H1 (cell line): ENCODE measurements around the gene MIA2. TPM values are rescaled to one million over a fixed set of nuclear protein-coding genes. Genes with fewer than 3 reads are reported as not detected.

Experiments
- CTCF ChIA-PET: fragments of 300-600 bp; sonication (Branson Sonifier 250); formaldehyde crosslinking; loops from one replicate; lab custom pipeline; 2021; ENCODE audit not compliant: partially characterized antibody; lab: Charles Lee
- POLR2A ChIA-PET: fragments of 300-600 bp; sonication (Branson Sonifier 250); formaldehyde crosslinking; loops from one replicate; lab custom pipeline; 2021; ENCODE audit warnings: inconsistent platforms; ENCODE audit not compliant: partially characterized antibody; lab: Charles Lee
- DNase-seq, 2 experiments: peaks; one replicate each; pipeline versions ENCODE4 v3.0.0 to v3.0.0-alpha.2; 2010 to 2022; ENCODE audit warnings: low spot score in 2 of 2, low read depth in 1 of 2, mixed read lengths in 1 of 2
- FAIRE-seq: peaks from 2 replicates; lab custom pipeline; 2011; peaks lifted over from hg19 to GRCh38; lab: Jason Lieb, UNC
- H2AFZ ChIP-seq: 2 replicates; pipeline ENCODE4 v1.8.1; 2012; ENCODE audit warnings: low read length, inconsistent platforms
- H2AK5ac ChIP-seq: 2 replicates; pipeline ENCODE4 v1.6.1; 2013; ENCODE audit warnings: low read depth, low read length
- H2BK120ac ChIP-seq: replicated peaks from 2 replicates; pipeline ENCODE3; 2013; ENCODE audit warnings: low read depth, low read length, inconsistent platforms
- H2BK12ac ChIP-seq: 2 replicates; pipeline ENCODE4 v1.6.1; 2013; ENCODE audit warnings: low read depth, low read length
- H2BK15ac ChIP-seq: 2 replicates; pipeline ENCODE4 v1.6.1; 2013; ENCODE audit warnings: low read length
- H2BK20ac ChIP-seq: 2 replicates; pipeline ENCODE4 v1.6.1; 2013; ENCODE audit warnings: low read length
- H2BK5ac ChIP-seq: 2 replicates; pipeline ENCODE4 v1.6.1; 2013; ENCODE audit warnings: low read depth, low read length
- H3K14ac ChIP-seq: 2 replicates; pipeline ENCODE4 v1.6.1; 2013; ENCODE audit warnings: inconsistent platforms; ENCODE audit not compliant: insufficient read length
- H3K18ac ChIP-seq: 2 replicates; pipeline ENCODE4 v1.6.1; 2013; ENCODE audit warnings: low read length; ENCODE audit errors: extremely low read depth
- H3K23ac ChIP-seq: 2 replicates; pipeline ENCODE4 v1.6.1; 2013; ENCODE audit warnings: inconsistent platforms; ENCODE audit not compliant: insufficient read length
- H3K23me2 ChIP-seq: 2 replicates; pipeline ENCODE4 v1.6.1; 2013; ENCODE audit warnings: low read depth, low read length
- H3K27ac ChIP-seq: 2 replicates; pipeline ENCODE4 v1.6.1; 2011; ENCODE audit warnings: low read depth, low read length, inconsistent platforms
- H3K27me3 ChIP-seq, 4 experiments: replicated peaks in 1 of 4; 1 replicate in 1 of 4; 2 replicates in 3 of 4; pipeline versions ENCODE4 v1.6.1 to v1.8.1; 2011 to 2013; ENCODE audit warnings: low read length in 3 of 4, mild to moderate bottlenecking in 3 of 4, inconsistent platforms in 2 of 4, mixed read lengths in 2 of 4, moderate library complexity in 1 of 4; ENCODE audit not compliant: control insufficient read depth in 3 of 4, insufficient read depth in 3 of 4; ENCODE audit errors: extremely low read depth in 1 of 4
- H3K36me3 ChIP-seq, 4 experiments: 2 replicates each; pipeline versions ENCODE4 v1.6.1 to v1.8.1; 2011 to 2013; ENCODE audit warnings: mild to moderate bottlenecking in 4 of 4, low read length in 3 of 4, moderate library complexity in 2 of 4, control low read depth in 1 of 4, inconsistent platforms in 1 of 4; ENCODE audit not compliant: insufficient read depth in 4 of 4, control insufficient read depth in 2 of 4
- H3K4ac ChIP-seq: replicated peaks from 2 replicates; pipeline ENCODE3; 2013; ENCODE audit warnings: low read length, low read depth, mixed read lengths, inconsistent platforms; ENCODE audit not compliant: insufficient read length
- H3K4me1 ChIP-seq, 4 experiments: replicated peaks in 1 of 4; 1 replicate in 1 of 4; 2 replicates in 3 of 4; pipeline versions ENCODE4 v1.6.1 to v1.8.1; 2011 to 2013; ENCODE audit warnings: low read length in 3 of 4, inconsistent platforms in 2 of 4, mixed read lengths in 1 of 4; ENCODE audit not compliant: insufficient read depth in 4 of 4, control insufficient read depth in 3 of 4
- H3K4me2 ChIP-seq, 2 experiments: 2 replicates each; pipeline versions ENCODE4 v1.6.1 to v1.8.1; 2011 to 2013; ENCODE audit warnings: low read depth in 2 of 2, low read length in 2 of 2, control low read depth in 1 of 2, inconsistent platforms in 1 of 2, mild to moderate bottlenecking in 1 of 2; ENCODE audit not compliant: insufficient read depth in 1 of 2
- H3K4me3 ChIP-seq, 4 experiments: fragments of 200-600, 300-600 bp in 1 of 4; sonication (generic), shearing (Covaris generic), sonication (Bioruptor Twin) in 1 of 4; 2 replicates each; pipeline versions ENCODE4 v1.5.1 to v1.8.1; 2011 to 2016; ENCODE audit warnings: low read length in 4 of 4, low read depth in 3 of 4, control low read depth in 2 of 4, inconsistent platforms in 2 of 4, mild to moderate bottlenecking in 2 of 4, mixed read lengths in 1 of 4, moderate library complexity in 1 of 4; ENCODE audit not compliant: insufficient read depth in 2 of 4; ENCODE audit errors: extremely low read depth in 1 of 4
- H3K56ac ChIP-seq: replicated peaks from 2 replicates; pipeline ENCODE3; 2013; ENCODE audit warnings: low read depth, mild to moderate bottlenecking, mixed read lengths, low read length, inconsistent platforms; ENCODE audit not compliant: insufficient read length
- H3K79me1 ChIP-seq: 2 replicates; pipeline ENCODE4 v1.6.1; 2013; ENCODE audit warnings: low read depth, low read length, control low read depth
- H3K79me2 ChIP-seq, 2 experiments: 2 replicates each; pipeline versions ENCODE4 v1.6.1 to v1.8.1; 2012 to 2013; ENCODE audit warnings: low read length in 2 of 2, mild to moderate bottlenecking in 2 of 2, inconsistent platforms in 1 of 2; ENCODE audit not compliant: insufficient read depth in 2 of 2, control insufficient read depth in 1 of 2
- H3K9ac ChIP-seq, 4 experiments: replicated peaks in 1 of 4; 1 replicate in 1 of 4; 2 replicates in 3 of 4; pipeline versions ENCODE4 v1.6.1 to v1.8.1; 2011 to 2013; ENCODE audit warnings: low read depth in 3 of 4, low read length in 3 of 4, control low read depth in 2 of 4, mild to moderate bottlenecking in 2 of 4, moderate library complexity in 2 of 4, inconsistent platforms in 1 of 4; ENCODE audit errors: extremely low read depth in 1 of 4
- H3K9me3 ChIP-seq, 2 experiments: 2 replicates each; pipeline versions ENCODE4 v1.6.1 to v1.8.1; 2012 to 2013; ENCODE audit warnings: mild to moderate bottlenecking in 2 of 2, moderate library complexity in 2 of 2, control low read depth in 1 of 2, inconsistent platforms in 1 of 2, low read depth in 1 of 2, low read length in 1 of 2, mixed read lengths in 1 of 2; ENCODE audit not compliant: insufficient read depth in 2 of 2
- H4K20me1 ChIP-seq, 2 experiments: replicated peaks in 1 of 2; 2 replicates each; pipeline versions ENCODE3 to v1.8.1; 2011 to 2013; ENCODE audit warnings: inconsistent platforms in 2 of 2, low read length in 2 of 2, mild to moderate bottlenecking in 1 of 2; ENCODE audit not compliant: insufficient read depth in 2 of 2, control insufficient read depth in 1 of 2
- H4K5ac ChIP-seq: 2 replicates; pipeline ENCODE4 v1.6.1; 2013; ENCODE audit warnings: low read length, low read depth, mixed read lengths, inconsistent platforms; ENCODE audit not compliant: insufficient read length
- H4K8ac ChIP-seq: 2 replicates; pipeline ENCODE4 v1.8.0; 2013; ENCODE audit warnings: mild to moderate bottlenecking, moderate library complexity, low read length, inconsistent platforms; ENCODE audit not compliant: insufficient read depth; ENCODE audit errors: extremely low read depth
- H4K91ac ChIP-seq: replicated peaks from 2 replicates; pipeline ENCODE3; 2013; ENCODE audit warnings: low read length, mixed read lengths, inconsistent platforms; ENCODE audit not compliant: insufficient read length
- CTCF ChIP-seq, 3 experiments: IDR thresholded peaks; 1 replicate in 2 of 3; 2 replicates in 1 of 3; pipeline versions ENCODE4 v1.5.1 to v1.6.1; 2011; ENCODE audit warnings: low read length in 3 of 3, mild to moderate bottlenecking in 3 of 3, inconsistent platforms in 2 of 3, low read depth in 1 of 3, moderate library complexity in 1 of 3; ENCODE audit not compliant: insufficient read depth in 1 of 3; ENCODE audit errors: control extremely low read depth in 1 of 3
- RNF2 ChIP-seq: fragments of 200-900, 300-1000 bp; sonication (generic); IDR thresholded peaks from 2 replicates; pipeline ENCODE4 v1.7.1; 2016; ENCODE audit warnings: borderline replicate concordance, low read depth, mild to moderate bottlenecking, antibody characterized with exemption, low read length; ENCODE audit not compliant: poor library complexity, severe bottlenecking; ENCODE audit errors: missing control alignments
- YY1 ChIP-seq: IDR thresholded peaks from 2 replicates; pipeline ENCODE4 v1.6.1; 2011; ENCODE audit warnings: low read depth, mild to moderate bottlenecking, low read length
- WGBS, 2 experiments: shearing (Covaris generic) in 1 of 2; methylation state at CpG; one replicate each; pipeline versions ENCODE4 v1.1.6 to v1.1.7; 2013 to 2015; ENCODE audit warnings: low lambda C conversion rate in 2 of 2, mixed read lengths in 2 of 2, inconsistent platforms in 1 of 2, low coverage in 1 of 2, missing lambda C conversion rate in 1 of 2; ENCODE audit not compliant: insufficient replicate concordance in 2 of 2, insufficient coverage in 1 of 2, insufficient read length in 1 of 2; ENCODE audit errors: extremely low coverage in 1 of 2, missing lambda C conversion rate in 1 of 2; 5-methylcytosine and 5-hydroxymethylcytosine counted together
- polyA plus RNA-seq, 7 experiments: library from polyadenylated mRNA; depleted of rRNA in 3 of 7; stranded (reverse) in 5 of 7; unstranded in 2 of 7; fragments of >200 nt in 5 of 7; fragments of 200-250 nt in 2 of 7; gene quantifications; 1 replicate in 5 of 7; 2 replicates in 1 of 7; 4 replicates in 1 of 7; pipeline versions ENCODE4 v1.2.1 to v1.2.3, GENCODE V29; 2011 to 2013; ENCODE audit warnings: missing spikeins in 2 of 7, mixed read lengths in 2 of 7
- total RNA-seq: library from RNA; stranded (reverse); fragmentation: NEBNext Ultra II Directional; extraction: Animal tissue kit (Norgen Biotek cat#: 25700); gene quantifications from 2 replicates; pipeline ENCODE4 v1.2.1, GENCODE V29; 2021

Gene MIA2
- total and polyA plus RNA-seq, 2 of the 8 experiments (the other 6 are each of a cell fraction or from before 2014, with no cell fraction given), result 10.1 to 15.0 TPM

- POLR2A ChIA-PET, result interaction anchor here (3.0 kb wide), 1 partner anchor 228 kb away, joined by 7 read pairs; the partner anchor contains the start of gene TRAPPC6B
- Histone ChIP-seq H3K14ac (no peak overlapping the region), H4K91ac (no peak overlapping the region), H4K20me1 (peaks cover 0 to 2% of the 10 kb centered on the region in 2 experiments), H3K56ac (no peak overlapping the region), H3K23me2 (no peaks in the 10 kb centered on the region), H2AK5ac (no peak overlapping the region), H2BK120ac (no peak overlapping the region), H3K27me3 (no peaks in the 10 kb centered on the region), H2BK12ac (no peak overlapping the region), H3K9ac (no peak overlapping the region), H3K4me3 (no peak overlapping the region), H3K23ac (no peak overlapping the region), H3K79me2 (no peaks in the 10 kb centered on the region), H3K4me2 (no peak overlapping the region), H3K4me1 (no peaks in the 10 kb centered on the region), H3K9me3 (no peaks in the 10 kb centered on the region; a peak in 1 of 4 replicates), H3K79me1 (no peaks in the 10 kb centered on the region), H4K5ac (no peak overlapping the region), H2AFZ (no peak overlapping the region), H3K4ac (no peak overlapping the region), H3K27ac (no peak overlapping the region), H2BK15ac (no peak overlapping the region), H2BK20ac (no peak overlapping the region), H4K8ac (no peak overlapping the region), H3K36me3 (peaks cover 0 to 6% (median 1%) of the 10 kb centered on the region in 4 experiments; a peak in 4 of 8 replicates), H3K18ac (no peak overlapping the region), H2BK5ac (no peak overlapping the region)
- no peak for TF ChIP-seq CTCF (IDR thresholded peaks at IDR 0.05; ENCODE audit: control extremely low read depth in 1 of 3, insufficient read depth in 1 of 3, low read depth in 1 of 3, low read length in 3 of 3)
- no peak for TF ChIP-seq RNF2
- no peak for TF ChIP-seq YY1
- CTCF ChIA-PET, result interaction anchor here (1.1 kb wide), 1 partner anchor 166 kb away, joined by 3 read pairs; no protein-coding TSS in a partner anchor
- DNase-seq (no peak), FAIRE-seq (no peak)
- 86% methylated on average over 6 of the region's 6 CpGs; no CpG with 5 or more reads in 1 of the 2 experiments for whole genome bisulfite sequencing, 2 experiments
Observed at GRCh38 chr14:39398382-39398781, 164.7 kb downstream of the MIA2 start.
